PC-9 (cell line): Measurements from ENCODE around the gene CTRB2. TPM values are rescaled to one million over a fixed set of nuclear protein-coding genes. Genes with fewer than 3 reads are reported as not detected.
"Not testable (repeated sequence)": the region's sequence is repeated elsewhere in the genome, so short reads cannot be mapped to it uniquely, and the experiment has no call there.

Experiments
- BruUV-seq: library from RNA; stranded (reverse); fragments of 400-500 nt; replicated peaks from 2 replicates; lab custom pipeline; 2021; lab: Mats Ljungman, UMichigan
- CTCF ChIA-PET: fragments of 300-600 bp; sonication (Branson Sonifier 250); formaldehyde crosslinking; loops from one replicate; lab custom pipeline; 2022; ENCODE audit warnings: antibody characterized with exemption; lab: Charles Lee
- POLR2A ChIA-PET: fragments of 300-600 bp; sonication (Branson Sonifier 250); formaldehyde crosslinking; loops from one replicate; lab custom pipeline; 2022; ENCODE audit warnings: antibody characterized with exemption; ENCODE audit not compliant: unreplicated experiment; lab: Charles Lee
- DNase-seq, 2 experiments: peaks; one replicate each; pipeline versions ENCODE4 v3.0.0 to v3.0.0-alpha.2; 2015 to 2022; ENCODE audit warnings: mixed read lengths in 1 of 2
- H2AFZ ChIP-seq: fragments of 200-600 bp; sonication (generic); 2 replicates; pipeline ENCODE4 v1.8.1; 2017; ENCODE audit warnings: antibody characterized with exemption
- H3F3A ChIP-seq: fragments of 200-600 bp; sonication (generic); 2 replicates; pipeline ENCODE4 v1.8.1; 2017; ENCODE audit warnings: antibody characterized with exemption, mild to moderate bottlenecking, low read depth; ENCODE audit not compliant: insufficient read depth
- H3K27ac ChIP-seq: fragments of 200-600 bp; sonication (generic); 2 replicates; pipeline ENCODE4 v1.6.1; 2016; ENCODE audit warnings: mixed run types
- H3K27me3 ChIP-seq: fragments of 200-600 bp; sonication (generic); 2 replicates; pipeline ENCODE4 v1.6.1; 2016; ENCODE audit warnings: low read depth, mixed run types; ENCODE audit not compliant: insufficient read depth
- H3K36me3 ChIP-seq: fragments of 200-600 bp; sonication (generic); 2 replicates; pipeline ENCODE4 v1.6.1; 2016; ENCODE audit warnings: low read depth, mixed run types
- H3K4me1 ChIP-seq: fragments of 200-600 bp; sonication (generic); replicated peaks from 2 replicates; pipeline ENCODE4 v1.6.1; 2016; ENCODE audit warnings: mixed run types; ENCODE audit not compliant: insufficient read depth
- H3K4me2 ChIP-seq: fragments of 200-600 bp; sonication (generic); 2 replicates; pipeline ENCODE4 v1.6.1; 2017; ENCODE audit warnings: mixed run types
- H3K4me3 ChIP-seq: fragments of 200-600 bp; sonication (generic); 2 replicates; pipeline ENCODE4 v1.6.1; 2016; ENCODE audit warnings: mixed run types
- H3K79me2 ChIP-seq: fragments of 200-600 bp; sonication (generic); 2 replicates; pipeline ENCODE4 v1.6.1; 2017; ENCODE audit warnings: low read depth, mixed run types
- H3K9me2 ChIP-seq: fragments of 200-600 bp; sonication (generic); 2 replicates; pipeline ENCODE4 v1.8.1; 2017; ENCODE audit warnings: mild to moderate bottlenecking; ENCODE audit not compliant: insufficient read depth
- H3K9me3 ChIP-seq: fragments of 200-600 bp; sonication (generic); 2 replicates; pipeline ENCODE4 v1.8.1; 2016; ENCODE audit warnings: low read depth; ENCODE audit not compliant: insufficient read depth
- H4K20me1 ChIP-seq: fragments of 200-600 bp; sonication (generic); 2 replicates; pipeline ENCODE4 v1.8.1; 2017; ENCODE audit not compliant: insufficient read depth
- EZH2 ChIP-seq: fragments of 200-600 bp; sonication (generic); IDR thresholded peaks from 2 replicates; pipeline ENCODE4 v1.8.0; 2017; ENCODE audit warnings: antibody characterized with exemption, low read depth
- intact Hi-C: fragments of 100-400 bp; cut with micrococcal nuclease; formaldehyde crosslinking; loops from one replicate; pipeline ENCODE4 v1.10.0; 2022; ENCODE audit not compliant: unreplicated experiment
- total RNA-seq: library from RNA; stranded (reverse); gene quantifications from 2 replicates; pipeline ENCODE4 v1.2.3, GENCODE V29; 2021
- TF ChIP-seq, protein P1 (sequence below): fragments of 200-600 bp; sonication (generic); conservative IDR thresholded peaks from 2 replicates; pipeline ENCODE4 v1.6.1; 2017; ENCODE audit warnings: mixed run types, antibody characterized with exemption, mild to moderate bottlenecking, moderate library complexity

CTRB2 gene
- total RNA-seq, 1 experiment from 2014 or later, result not detected

- Histone ChIP-seq H3F3A (peaks cover 26% of the 10 kb centered on the region), H3K4me2 (no peak overlapping the region), H4K20me1 (no peaks in the 10 kb centered on the region; the same call in none of the 2 replicates), H3K9me2 (no peaks in the 10 kb centered on the region), H3K9me3 (no peaks in the 10 kb centered on the region), H3K4me1 (peaks cover 36% of the 10 kb centered on the region), H3K4me3 (no peak overlapping the region), H3K36me3 (peaks cover 10% of the 10 kb centered on the region; the same call in 1 of the 2 replicates), H3K27ac (no peak overlapping the region), H3K27me3 (no peaks in the 10 kb centered on the region), H3K79me2 (peaks cover 62% of the 10 kb centered on the region), H2AFZ (no peak overlapping the region)
- intact Hi-C loops, result no loop called here
- TF ChIP-seq, protein P1, sequence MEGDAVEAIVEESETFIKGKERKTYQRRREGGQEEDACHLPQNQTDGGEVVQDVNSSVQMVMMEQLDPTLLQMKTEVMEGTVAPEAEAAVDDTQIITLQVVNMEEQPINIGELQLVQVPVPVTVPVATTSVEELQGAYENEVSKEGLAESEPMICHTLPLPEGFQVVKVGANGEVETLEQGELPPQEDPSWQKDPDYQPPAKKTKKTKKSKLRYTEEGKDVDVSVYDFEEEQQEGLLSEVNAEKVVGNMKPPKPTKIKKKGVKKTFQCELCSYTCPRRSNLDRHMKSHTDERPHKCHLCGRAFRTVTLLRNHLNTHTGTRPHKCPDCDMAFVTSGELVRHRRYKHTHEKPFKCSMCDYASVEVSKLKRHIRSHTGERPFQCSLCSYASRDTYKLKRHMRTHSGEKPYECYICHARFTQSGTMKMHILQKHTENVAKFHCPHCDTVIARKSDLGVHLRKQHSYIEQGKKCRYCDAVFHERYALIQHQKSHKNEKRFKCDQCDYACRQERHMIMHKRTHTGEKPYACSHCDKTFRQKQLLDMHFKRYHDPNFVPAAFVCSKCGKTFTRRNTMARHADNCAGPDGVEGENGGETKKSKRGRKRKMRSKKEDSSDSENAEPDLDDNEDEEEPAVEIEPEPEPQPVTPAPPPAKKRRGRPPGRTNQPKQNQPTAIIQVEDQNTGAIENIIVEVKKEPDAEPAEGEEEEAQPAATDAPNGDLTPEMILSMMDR, result no peak
- TF ChIP-seq EZH2, result no peak
- no peak for DNase-seq
- ChIA-PET POLR2A (no interaction called here), CTCF (no interaction called here)
- BruUV-seq, result no TSS peak
Observed at GRCh38 chr16:75241955-75242354, 35.0 kb upstream of the CTRB2 start.

- Histone ChIP-seq H2AFZ (no peak overlapping the region), H3K4me1 (peaks cover 30% of the 10 kb centered on the region), H3K9me2 (no peaks in the 10 kb centered on the region), H3F3A (peaks cover 25% of the 10 kb centered on the region), H4K20me1 (no peaks in the 10 kb centered on the region; the same call in none of the 2 replicates), H3K36me3 (peaks cover 10% of the 10 kb centered on the region; the same call in 1 of the 2 replicates), H3K4me2 (no peak overlapping the region), H3K27me3 (no peaks in the 10 kb centered on the region), H3K9me3 (no peaks in the 10 kb centered on the region), H3K4me3 (no peak overlapping the region), H3K79me2 (peaks cover 57% of the 10 kb centered on the region), H3K27ac (no peak overlapping the region)
- no TSS peak for BruUV-seq
- intact Hi-C loops, result no loop called here
- DNase-seq, result no peak
- POLR2A ChIA-PET, result no interaction called here
- CTCF ChIA-PET, result no interaction called here
- TF ChIP-seq EZH2, result no peak
- TF ChIP-seq, protein P1, result no peak
Observed at GRCh38 chr16:75241412-75241811, 34.5 kb upstream of the CTRB2 start.

GRCh38 chr16:75240633-75241032 is 33.7 kb upstream of the CTRB2 start:
- DNase-seq, POLR2A ChIA-PET, H3K27ac ChIP-seq, H3K9me3 ChIP-seq, BruUV-seq, H3K9me2 ChIP-seq, H3K27me3 ChIP-seq, intact Hi-C loops, H3K4me3 ChIP-seq, H4K20me1 ChIP-seq, H2AFZ ChIP-seq, CTCF ChIA-PET, H3K4me2 ChIP-seq: not testable (repeated sequence)
- Histone ChIP-seq H3K79me2 (peaks cover 52% of the 10 kb centered on the region), H3F3A (peaks cover 20% of the 10 kb centered on the region), H3K36me3 (peaks cover 10% of the 10 kb centered on the region; the same call in 1 of the 2 replicates), H3K4me1 (peaks cover 22% of the 10 kb centered on the region)

- Histone ChIP-seq H3K27ac (no peak overlapping the region), H4K20me1 (peaks cover 5% of the 10 kb centered on the region), H3F3A (peaks cover 11% of the 10 kb centered on the region), H3K4me3 (no peak overlapping the region), H3K4me1 (peaks cover 16% of the 10 kb centered on the region), H3K9me3 (no peaks in the 10 kb centered on the region), H2AFZ (no peak overlapping the region), H3K4me2 (no peak overlapping the region), H3K36me3 (peaks cover 10% of the 10 kb centered on the region; the same call in 1 of the 2 replicates), H3K9me2 (no peaks in the 10 kb centered on the region), H3K27me3 (no peaks in the 10 kb centered on the region), H3K79me2 (peaks cover 48% of the 10 kb centered on the region)
- intact Hi-C loops, result no loop called here
- no TSS peak for BruUV-seq
- CTCF ChIA-PET, result no interaction called here
- TF ChIP-seq, protein P1, result no peak
- no peak for TF ChIP-seq EZH2
- DNase-seq, result no peak
- POLR2A ChIA-PET, result no interaction called here
Observed at GRCh38 chr16:75239542-75240122, 32.7 kb upstream of the CTRB2 start.
